Fibroblast of lung (primary cell): Measurements from ENCODE around the gene SLMAP. TPM values are rescaled to one million over a fixed set of nuclear protein-coding genes. Genes with fewer than 3 reads are reported as not detected.
A peak's percentile ranks its signal among the peaks of the same experiment; 100 is the strongest.

Experiments
- DNase-seq, 2 donors: peaks; one replicate each; pipeline versions ENCODE4 v3.0.0 to v3.0.0-alpha.2; 2010; ENCODE audit warnings: low read depth in 2 of 2
- H2AFZ ChIP-seq: 2 replicates; pipeline ENCODE4 v1.5.1; 2012; ENCODE audit warnings: low read length, control low read depth, inconsistent platforms
- H3K27ac ChIP-seq: 2 replicates; pipeline ENCODE4 v1.5.1; 2011; ENCODE audit warnings: low read length, control low read depth; ENCODE audit not compliant: insufficient read depth
- H3K27me3 ChIP-seq: 2 replicates; pipeline ENCODE4 v1.5.1; 2011; ENCODE audit warnings: mild to moderate bottlenecking, low read length; ENCODE audit not compliant: control insufficient read depth, insufficient read depth
- H3K36me3 ChIP-seq: 2 replicates; pipeline ENCODE4 v1.5.1; 2011; ENCODE audit warnings: low read length; ENCODE audit not compliant: control insufficient read depth, insufficient read depth
- H3K4me1 ChIP-seq: 2 replicates; pipeline ENCODE4 v1.5.1; 2011; ENCODE audit warnings: low read length; ENCODE audit not compliant: control insufficient read depth, insufficient read depth; ENCODE audit errors: extremely low read depth
- H3K4me2 ChIP-seq: 2 replicates; pipeline ENCODE4 v1.5.1; 2011; ENCODE audit warnings: low read length, control low read depth; ENCODE audit not compliant: insufficient read depth; ENCODE audit errors: extremely low read depth
- H3K4me3 ChIP-seq, 4 experiments: fragments of 200-600 bp in 1 of 4; sonication (generic) in 1 of 4; replicated peaks in 1 of 4; 2 replicates each; pipeline ENCODE4 v1.5.1; 2011 to 2016; ENCODE audit warnings: low read length in 4 of 4, low read depth in 3 of 4, mild to moderate bottlenecking in 3 of 4, control low read depth in 2 of 4, inconsistent platforms in 1 of 4, mixed read lengths in 1 of 4; ENCODE audit not compliant: insufficient read depth in 1 of 4; ENCODE audit errors: control extremely low read depth in 1 of 4
- H3K79me2 ChIP-seq: 2 replicates; pipeline ENCODE4 v1.5.1; 2012; ENCODE audit warnings: mild to moderate bottlenecking, low read length, inconsistent platforms; ENCODE audit not compliant: control insufficient read depth, insufficient read depth
- H3K9ac ChIP-seq: 2 replicates; pipeline ENCODE4 v1.5.1; 2011; ENCODE audit warnings: mild to moderate bottlenecking, low read length, control low read depth; ENCODE audit not compliant: insufficient read depth
- H3K9me3 ChIP-seq: 2 replicates; pipeline ENCODE4 v1.5.1; 2012; ENCODE audit warnings: low read depth, low read length; ENCODE audit not compliant: control insufficient read depth, insufficient read depth
- H4K20me1 ChIP-seq: 2 replicates; pipeline ENCODE4 v1.5.1; 2011; ENCODE audit warnings: low read length; ENCODE audit not compliant: control insufficient read depth, insufficient read depth; ENCODE audit errors: extremely low read depth
- CTCF ChIP-seq, 2 donors: IDR thresholded peaks in 1 of 2; conservative IDR thresholded peaks in 1 of 2; 1 replicate in 1 of 2; 2 replicates in 1 of 2; pipeline ENCODE4 v1.5.1; 2011 to 2012; ENCODE audit warnings: low read length in 2 of 2, control low read depth in 1 of 2, inconsistent platforms in 1 of 2, low read depth in 1 of 2, mild to moderate bottlenecking in 1 of 2
- EZH2 ChIP-seq: IDR thresholded peaks from 2 replicates; pipeline ENCODE4 v1.5.1; 2012; ENCODE audit warnings: low read length, control low read depth, mild to moderate bottlenecking; ENCODE audit errors: missing control alignments
- polyA plus RNA-seq, 2 donors: library from polyadenylated mRNA; depleted of rRNA in 1 of 2; stranded (reverse) in 1 of 2; unstranded in 1 of 2; fragments of >200 nt; gene quantifications; 2 replicates each; pipeline ENCODE4 v1.2.1, GENCODE V29; 2011 to 2012; ENCODE audit warnings: missing spikeins in 1 of 2
- total RNA-seq: library from RNA; depleted of rRNA; stranded (reverse); fragments of >200 nt; gene quantifications from 2 replicates; pipeline ENCODE4 v1.2.1, GENCODE V29; 2014

SLMAP gene
- total and polyA plus RNA-seq, 2 donors (not counting 1 experiment from before 2014, with no cell fraction given), result 35.3 to 55.5 TPM

DNA sequence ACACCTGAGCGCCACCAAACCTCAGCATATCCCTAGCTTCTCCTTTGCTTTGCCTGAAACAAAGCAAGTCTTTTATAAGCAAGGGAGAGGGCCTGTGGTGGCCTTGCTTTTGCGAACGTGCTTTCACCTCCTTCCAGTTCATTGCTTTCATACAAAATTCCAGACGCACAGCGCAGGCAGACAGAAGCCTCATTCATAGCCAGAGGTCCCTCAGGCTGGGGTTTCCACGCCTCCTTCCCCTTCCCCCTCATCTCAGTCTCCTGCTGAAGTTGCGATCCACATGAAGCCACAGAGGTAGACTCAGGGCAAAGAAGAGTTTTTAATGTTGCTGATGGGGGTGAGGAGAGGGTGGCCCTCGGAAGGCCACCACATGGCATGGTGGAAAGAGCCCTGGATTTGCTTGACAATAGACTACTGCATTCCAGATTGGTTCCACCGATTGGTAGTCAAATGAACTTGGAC is 192.7 kb downstream of the SLMAP start:
- Histone ChIP-seq H3K79me2 (no peaks in the 10 kb centered on the region), H3K4me3 (no peak overlapping the region), H3K27me3 (no peaks in the 10 kb centered on the region), H4K20me1 (no peaks in the 10 kb centered on the region), H3K27ac (no peak overlapping the region), H3K9me3 (no peaks in the 10 kb centered on the region), H2AFZ (no peak overlapping the region), H3K4me1 (peaks cover 18% of the 10 kb centered on the region), H3K9ac (no peak overlapping the region), H3K36me3 (no peaks in the 10 kb centered on the region), H3K4me2 (no peak overlapping the region)
- TF ChIP-seq CTCF (conservative IDR thresholded peaks at IDR 0.05 in 1 of 2, IDR thresholded peaks at IDR 0.05 in 1 of 2; ENCODE audit: low read depth in 1 of 2, low read length in 2 of 2) (no peak), EZH2 (no peak)
- peak in 1 of 2 donors; percentile 76 for DNase-seq

GRCh38 chr3:57949344-57949743 is 193.2 kb downstream of the SLMAP start:
- H3K4me2 ChIP-seq, result no peak overlapping the region
- H3K9ac ChIP-seq, result no peak overlapping the region

More at GRCh38 chr3:57949344-57949743, 193.2 kb downstream of the SLMAP start:
- Histone ChIP-seq H4K20me1 (no peaks in the 10 kb centered on the region), H3K4me3 (no peak overlapping the region), H3K9me3 (no peaks in the 10 kb centered on the region), H3K27ac (no peak overlapping the region), H3K36me3 (no peaks in the 10 kb centered on the region), H3K27me3 (no peaks in the 10 kb centered on the region), H3K79me2 (no peaks in the 10 kb centered on the region), H2AFZ (no peak overlapping the region), H3K4me1 (peaks cover 18% of the 10 kb centered on the region)
- TF ChIP-seq CTCF (conservative IDR thresholded peaks at IDR 0.05 in 1 of 2, IDR thresholded peaks at IDR 0.05 in 1 of 2; ENCODE audit: low read depth in 1 of 2, low read length in 2 of 2) (no peak), EZH2 (no peak)
- DNase-seq, result no peak
